Endothelial cell of umbilical vein (primary cell): Measurements from ENCODE around the gene ZDHHC11. TPM values are rescaled to one million over a fixed set of nuclear protein-coding genes. Genes with fewer than 3 reads are reported as not detected.

Source experiments
- BruUV-seq: library from RNA; stranded (reverse); fragments of 400-500 nt; replicated peaks from 2 replicates; lab custom pipeline; 2021; lab: Mats Ljungman, UMichigan
- CTCF ChIA-PET: fragments of 300-600, 350-600 bp; sonication (Branson Sonifier 250); formaldehyde crosslinking; loops from one replicate; lab custom pipeline; 2021; ENCODE audit warnings: antibody characterized with exemption, inconsistent platforms; lab: Charles Lee
- POLR2A ChIA-PET: fragments of 300-600, 350-600 bp; sonication (Branson Sonifier 250); formaldehyde crosslinking; loops from one replicate; lab custom pipeline; 2021; ENCODE audit warnings: antibody characterized with exemption, inconsistent platforms; lab: Charles Lee
- DNase-seq: peaks from one replicate; pipeline ENCODE4 v3.0.0-alpha.2; 2011; ENCODE audit warnings: low read depth, low spot score
- FAIRE-seq: peaks from 2 replicates; lab custom pipeline; 2011; peaks lifted over from hg19 to GRCh38; lab: Jason Lieb, UNC
- H2AFZ ChIP-seq: 2 replicates; pipeline ENCODE4 v1.6.0; 2012; ENCODE audit warnings: low read depth, low read length, control low read depth, inconsistent platforms
- H3K27ac ChIP-seq: 2 replicates; pipeline ENCODE4 v1.5.1; 2011; ENCODE audit warnings: low read depth, mild to moderate bottlenecking, control low read depth, low read length, moderate library complexity; ENCODE audit not compliant: insufficient read depth
- H3K27me3 ChIP-seq, 2 experiments: 2 replicates each; pipeline versions ENCODE4 v1.6.0 to v1.6.1; 2011; ENCODE audit warnings: low read length in 2 of 2, mixed read lengths in 1 of 2; ENCODE audit not compliant: control insufficient read depth in 2 of 2, insufficient read depth in 2 of 2
- H3K36me3 ChIP-seq, 2 experiments: 2 replicates in 1 of 2; 3 replicates in 1 of 2; pipeline ENCODE4 v1.5.1; 2011; ENCODE audit warnings: low read length in 2 of 2, mild to moderate bottlenecking in 1 of 2, moderate library complexity in 1 of 2; ENCODE audit not compliant: control insufficient read depth in 2 of 2, insufficient read depth in 2 of 2; ENCODE audit errors: extremely low read depth in 1 of 2
- H3K4me1 ChIP-seq: 3 replicates; pipeline ENCODE4 v1.5.1; 2011; ENCODE audit warnings: mild to moderate bottlenecking, low read length; ENCODE audit not compliant: control insufficient read depth, insufficient read depth; ENCODE audit errors: extremely low read depth
- H3K4me2 ChIP-seq: 2 replicates; pipeline ENCODE4 v1.6.1; 2011; ENCODE audit warnings: low read length, control low read depth, mixed read lengths; ENCODE audit not compliant: insufficient read depth
- H3K4me3 ChIP-seq, 3 experiments: fragments of 200-600 bp in 1 of 3; sonication (generic), shearing (Covaris generic) in 1 of 3; replicated peaks in 1 of 3; 2 replicates each; pipeline ENCODE4 v1.5.1; 2011 to 2016; ENCODE audit warnings: control low read depth in 3 of 3, low read length in 3 of 3, mild to moderate bottlenecking in 2 of 3, inconsistent platforms in 1 of 3, low read depth in 1 of 3, moderate library complexity in 1 of 3; ENCODE audit not compliant: insufficient read depth in 1 of 3
- H3K79me2 ChIP-seq: 2 replicates; pipeline ENCODE4 v1.6.0; 2012; ENCODE audit warnings: low read length, inconsistent platforms; ENCODE audit not compliant: control insufficient read depth, insufficient read depth
- H3K9ac ChIP-seq: replicated peaks from 2 replicates; pipeline ENCODE3; 2011; ENCODE audit warnings: low read length, control low read depth; ENCODE audit not compliant: insufficient read depth; ENCODE audit errors: extremely low read depth
- H3K9me1 ChIP-seq: replicated peaks from 3 replicates; pipeline ENCODE4 v1.6.0; 2011; ENCODE audit warnings: mild to moderate bottlenecking, low read length; ENCODE audit not compliant: control insufficient read depth, insufficient read depth; ENCODE audit errors: extremely low read depth
- H3K9me3 ChIP-seq: replicated peaks from 2 replicates; pipeline ENCODE4 v1.5.1; 2012; ENCODE audit warnings: low read length, inconsistent platforms; ENCODE audit not compliant: control insufficient read depth, insufficient read depth
- H4K20me1 ChIP-seq: replicated peaks from 2 replicates; pipeline ENCODE3; 2011; ENCODE audit warnings: mild to moderate bottlenecking, low read length; ENCODE audit not compliant: control insufficient read depth, insufficient read depth; ENCODE audit errors: extremely low read depth
- CTCF ChIP-seq, 2 donors: IDR thresholded peaks; 1 replicate in 1 of 2; 2 replicates in 1 of 2; pipeline ENCODE4 v1.5.1; 2011; ENCODE audit warnings: low read length in 2 of 2, mild to moderate bottlenecking in 2 of 2, moderate library complexity in 2 of 2, control low read depth in 1 of 2, inconsistent platforms in 1 of 2, low read depth in 1 of 2; ENCODE audit not compliant: insufficient read depth in 1 of 2; ENCODE audit errors: extremely low read depth in 1 of 2
- EZH2 ChIP-seq: IDR thresholded peaks from 2 replicates; pipeline ENCODE4 v1.6.1; 2012; ENCODE audit warnings: borderline replicate concordance, low read depth, mild to moderate bottlenecking, moderate library complexity, low read length, inconsistent platforms; ENCODE audit not compliant: severe bottlenecking
- FOS ChIP-seq: IDR thresholded peaks from 2 replicates; pipeline ENCODE4 v1.6.1; 2011; ENCODE audit warnings: mild to moderate bottlenecking, low read length, moderate library complexity, borderline replicate concordance; ENCODE audit not compliant: insufficient read depth
- GATA2 ChIP-seq: IDR thresholded peaks from 2 replicates; pipeline ENCODE4 v1.7.0; 2011; ENCODE audit warnings: low read depth, mild to moderate bottlenecking, moderate library complexity, mixed read lengths, low read length; ENCODE audit not compliant: insufficient read length, insufficient read depth
- JUN ChIP-seq: IDR thresholded peaks from 2 replicates; pipeline ENCODE4 v1.6.1; 2011; ENCODE audit warnings: borderline replicate concordance, low read depth; ENCODE audit not compliant: insufficient read length, insufficient read depth
- MAX ChIP-seq: IDR thresholded peaks from 2 replicates; pipeline ENCODE4 v1.6.1; 2011; ENCODE audit not compliant: insufficient read depth, insufficient read length
- MYC ChIP-seq: IDR thresholded peaks from one replicate; pipeline ENCODE4 v1.6.1; 2011; ENCODE audit warnings: mild to moderate bottlenecking, low read depth, low read length
- POLR2A ChIP-seq: IDR thresholded peaks from 2 replicates; pipeline ENCODE4 v1.6.1; 2012; ENCODE audit warnings: low read depth, mild to moderate bottlenecking, control low read depth, low read length
- POLR2AphosphoS5 ChIP-seq: IDR thresholded peaks from 2 replicates; pipeline ENCODE4 v1.6.1; 2012; ENCODE audit warnings: low read depth, mild to moderate bottlenecking, control low read depth, low read length, moderate library complexity; ENCODE audit not compliant: insufficient read depth
- dilution Hi-C: fragments of 300-500 bp; cut with MboI; formaldehyde crosslinking; loops from one replicate; pipeline ENCODE4 v1.15.0; 2019; ENCODE audit warnings: low sequenced_read_pairs; ENCODE audit not compliant: extremely low pct_ligation_motif_present
- intact Hi-C: fragments of 100-400 bp; cut with micrococcal nuclease; formaldehyde crosslinking; loops from one replicate; pipeline ENCODE4 v1.10.0; 2022
- polyA plus RNA-seq, 4 experiments: library from polyadenylated mRNA; depleted of rRNA in 3 of 4; stranded (reverse) in 3 of 4; unstranded in 1 of 4; fragments of >200 nt; gene quantifications; 2 replicates each; pipeline versions ENCODE4 v1.2.1 to v1.2.3, GENCODE V29; 2011 to 2012; ENCODE audit warnings: missing spikeins in 1 of 4
- total RNA-seq: library from RNA; stranded (reverse); gene quantifications from 2 replicates; pipeline ENCODE4 v1.2.3, GENCODE V29; 2021

ZDHHC11 gene
- total and polyA plus RNA-seq, 2 donors (not counting 3 experiments of a cell fraction or from before 2014, with no cell fraction given), result 0.35 to 4.4 TPM

DNA sequence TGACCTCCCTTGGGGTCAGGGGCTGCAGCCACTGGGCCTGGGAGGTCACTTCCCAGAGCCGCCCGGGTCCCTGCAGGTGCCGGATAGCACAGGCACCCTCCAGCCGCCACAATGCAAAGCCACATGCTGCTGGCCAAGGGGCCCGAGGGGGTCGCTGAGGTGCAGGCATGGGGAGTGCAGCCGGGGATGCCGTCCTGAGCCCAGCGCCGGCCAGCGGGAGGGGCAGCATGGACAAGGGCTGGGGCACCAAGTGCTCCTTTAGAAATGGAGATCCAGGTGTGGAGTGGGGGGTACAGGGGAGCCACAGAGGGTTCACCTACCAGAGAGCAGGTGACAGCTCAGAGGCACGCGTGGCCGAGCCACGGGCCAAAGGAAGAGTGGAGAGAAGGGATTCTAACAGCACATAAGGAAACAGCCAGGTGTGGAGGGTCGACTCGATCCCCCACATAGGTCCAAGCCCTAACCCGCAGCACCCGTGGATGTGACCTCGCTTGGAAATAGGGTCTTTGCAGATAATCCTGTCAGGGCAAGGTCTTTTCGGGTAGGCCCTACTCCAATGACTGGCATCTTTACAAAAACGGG lies 90.9 kb downstream of the ZDHHC11 start:
- POLR2A ChIA-PET, result no interaction called here
- Histone ChIP-seq H3K9me3 (no peaks in the 10 kb centered on the region), H3K79me2 (no peaks in the 10 kb centered on the region), H3K36me3 (no peaks in the 10 kb centered on the region), H3K27me3 (no peaks in the 10 kb centered on the region), H3K4me2 (no peak overlapping the region), H3K9me1 (no peaks in the 10 kb centered on the region), H3K9ac (no peak overlapping the region), H3K4me3 (no peak overlapping the region), H2AFZ (no peak overlapping the region), H4K20me1 (no peaks in the 10 kb centered on the region), H3K27ac (no peak overlapping the region), H3K4me1 (no peaks in the 10 kb centered on the region)
- dilution Hi-C loops, result no loop called here
- CTCF ChIA-PET, result no interaction called here
- intact Hi-C loops, result no loop called here
- no peak for TF ChIP-seq POLR2A
- no peak for TF ChIP-seq MAX
- no peak for TF ChIP-seq FOS
- TF ChIP-seq JUN, result no peak
- no peak for TF ChIP-seq POLR2AphosphoS5
- TF ChIP-seq MYC, result no peak
- no peak for TF ChIP-seq GATA2
- TF ChIP-seq CTCF (IDR thresholded peaks at IDR 0.05; ENCODE audit: extremely low read depth in 1 of 2, insufficient read depth in 1 of 2, low read depth in 1 of 2, low read length in 2 of 2), result no peak
- no peak for TF ChIP-seq EZH2
- DNase-seq (no peak), FAIRE-seq (no peak)
- no TSS peak for BruUV-seq
